ENCODE data around the gene NUP214. TPM values are rescaled to one million over a fixed set of nuclear protein-coding genes. Genes with fewer than 3 reads are reported as not detected.

Gene NUP214
- total RNA-seq, 1 experiment from 2014 or later: 35.5 TPM

- no peak for TF ChIP-seq YY1 (IDR thresholded peaks at IDR 0.05; ENCODE audit: extremely low read depth, insufficient replicate concordance, low read depth, low read length)
- TF ChIP-seq CEBPB (IDR thresholded peaks at IDR 0.05; ENCODE audit: low read depth): no peak
- no peak for TF ChIP-seq EZH2phosphoT487 (IDR thresholded peaks at IDR 0.05; ENCODE audit: borderline replicate concordance)
- no peak for TF ChIP-seq ATF3 (IDR thresholded peaks at IDR 0.05)
- no peak for TF ChIP-seq ZNF274 (IDR thresholded peaks at IDR 0.05; ENCODE audit: low read depth, low read length)
- no peak for TF ChIP-seq EGR1 (IDR thresholded peaks at IDR 0.05; ENCODE audit: low read depth)
- TF ChIP-seq, protein P1, sequence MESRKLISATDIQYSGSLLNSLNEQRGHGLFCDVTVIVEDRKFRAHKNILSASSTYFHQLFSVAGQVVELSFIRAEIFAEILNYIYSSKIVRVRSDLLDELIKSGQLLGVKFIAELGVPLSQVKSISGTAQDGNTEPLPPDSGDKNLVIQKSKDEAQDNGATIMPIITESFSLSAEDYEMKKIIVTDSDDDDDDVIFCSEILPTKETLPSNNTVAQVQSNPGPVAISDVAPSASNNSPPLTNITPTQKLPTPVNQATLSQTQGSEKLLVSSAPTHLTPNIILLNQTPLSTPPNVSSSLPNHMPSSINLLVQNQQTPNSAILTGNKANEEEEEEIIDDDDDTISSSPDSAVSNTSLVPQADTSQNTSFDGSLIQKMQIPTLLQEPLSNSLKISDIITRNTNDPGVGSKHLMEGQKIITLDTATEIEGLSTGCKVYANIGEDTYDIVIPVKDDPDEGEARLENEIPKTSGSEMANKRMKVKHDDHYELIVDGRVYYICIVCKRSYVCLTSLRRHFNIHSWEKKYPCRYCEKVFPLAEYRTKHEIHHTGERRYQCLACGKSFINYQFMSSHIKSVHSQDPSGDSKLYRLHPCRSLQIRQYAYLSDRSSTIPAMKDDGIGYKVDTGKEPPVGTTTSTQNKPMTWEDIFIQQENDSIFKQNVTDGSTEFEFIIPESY (IDR thresholded peaks at IDR 0.05; ENCODE audit: extremely low read depth, insufficient replicate concordance, low read length): no peak
- no peak overlapping the region for H3K27ac ChIP-seq (ENCODE audit: low read depth, low read length)
- no TSS peak for BruUV-seq (replicated peaks)
- CTCF ChIA-PET: no interaction called here
- RAD21 ChIA-PET (ENCODE audit: low non-redundant PET in 1 of 2, low total read pairs in 2 of 2, uncharacterized antibody in 2 of 2, unreplicated experiment in 2 of 2): interaction anchor here (0.6 to 0.7 kb wide), 2 partner anchors 33 to 61 kb away, joined by 3 to 7 read pairs; no protein-coding TSS in a partner anchor
- H4K20me1 ChIP-seq (ENCODE audit: insufficient read depth): no peaks in the 10 kb centered on the region
- no peaks in the 10 kb centered on the region for H3K79me2 ChIP-seq (ENCODE audit: insufficient read depth, low read length)
- intact Hi-C loops (cut with micrococcal nuclease): no loop called here
- no peaks in the 10 kb centered on the region for H3K9me3 ChIP-seq (ENCODE audit: control insufficient read depth in 1 of 2, insufficient read depth in 1 of 2, low read depth in 1 of 2, low read length in 2 of 2)
- H3K4me2 ChIP-seq (ENCODE audit: low read length): no peak overlapping the region
- H3K4me3 ChIP-seq (replicated peaks in 1 of 2; ENCODE audit: low read depth in 1 of 2, low read length in 2 of 2): no peak overlapping the region
- H3K9ac ChIP-seq (ENCODE audit: low read length): no peak overlapping the region
- POLR2A ChIA-PET: no interaction called here
- ATAC-seq: no peak
- H3K27me3 ChIP-seq (ENCODE audit: insufficient read depth, low read length): no peaks in the 10 kb centered on the region
- H3K36me3 ChIP-seq (ENCODE audit: control insufficient read depth in 1 of 2, insufficient read depth in 2 of 2, low read length in 2 of 2): no peaks in the 10 kb centered on the region
- no peaks in the 10 kb centered on the region for H3K9me2 ChIP-seq (ENCODE audit: insufficient read depth)
- DNase-seq (ENCODE audit: low read depth, low spot score): no peak
- no peak overlapping the region for H2AFZ ChIP-seq (ENCODE audit: low read depth, low read length, poor library complexity, severe bottlenecking)
- H3K4me1 ChIP-seq (ENCODE audit: control insufficient read depth in 1 of 2, insufficient read depth in 2 of 2, low read length in 2 of 2): peaks cover 0 to 8% of the 10 kb centered on the region in 2 experiments; a peak in 1 of 4 replicates
These were observed 149.4 kb downstream of the NUP214 start for GRCh38 chr9:131274674-131275331.
